Sciatic nerve (tissue), 2 donors: ENCODE results near the gene MRPS35. TPM values are rescaled to one million over a fixed set of nuclear protein-coding genes. Genes with fewer than 3 reads are reported as not detected.

Experiments used
- ATAC-seq: fragments of 200-7000 bp; cut with Tn5 transposase; one replicate; pipeline ENCODE4 v1.9.1; 2020; ENCODE audit warnings: mild to moderate bottlenecking, moderate library complexity
- DNase-seq: peaks from one replicate; pipeline ENCODE4 v3.0.0-alpha.2; 2020; ENCODE audit warnings: low spot score
- intact Hi-C: fragments of 100-400 bp; cut with DNase I; formaldehyde crosslinking; loops from one replicate; pipeline ENCODE4 v1.14.2; 2022
- total RNA-seq: library from RNA; stranded (reverse); fragmentation: NEBNext Ultra II Directional; extraction: Animal tissue kit (Norgen Biotek cat#: 25700); gene quantifications from one replicate; pipeline ENCODE4 v1.2.1, GENCODE V29; 2021
- donor health status: DM: no; HTN: no; CAD: no.
- donor health status: DM: no; HTN: no; CAD: no.

Gene MRPS35
- total RNA-seq, 1 donor from 2014 or later = 28.0 TPM

- intact Hi-C loops = no loop called here
- ATAC-seq (no peak), DNase-seq (no peak)
These were observed 52.1 kb downstream of the MRPS35 start for GRCh38 chr12:27762757-27763156.

- ATAC-seq (no peak), DNase-seq (no peak)
- intact Hi-C loops = no loop called here
These were observed 56.0 kb downstream of the MRPS35 start for GRCh38 chr12:27766587-27766986.

- DNase-seq = no peak
- intact Hi-C loops = no loop called here
- ATAC-seq = no peak
These were observed 58.6 kb downstream of the MRPS35 start for GRCh38 chr12:27769142-27769673.

GRCh38 chr12:27771481-27772327 lies 61.1 kb downstream of the MRPS35 start:
- no peak for ATAC-seq
- no peak for DNase-seq
- intact Hi-C loops = no loop called here

- no peak for DNase-seq
These were observed 61.9 kb downstream of the MRPS35 start for GRCh38 chr12:27772328-27773049.

GRCh38 chr12:27777141-27777540 lies 66.5 kb downstream of the MRPS35 start:
- DNase-seq = no peak
- intact Hi-C loops = no loop called here
- ATAC-seq = no peak

More at GRCh38 chr12:27772328-27773049, 61.9 kb downstream of the MRPS35 start:
- intact Hi-C loops = no loop called here
- ATAC-seq = no peak

GRCh38 chr12:27778206-27778605 lies 67.6 kb downstream of the MRPS35 start:
- DNase-seq = no peak
- no peak for ATAC-seq
- intact Hi-C loops = no loop called here

- DNase-seq (no peak), ATAC-seq (peak; percentile 12)
- intact Hi-C loops = no loop called here
These were observed 68.8 kb downstream of the MRPS35 start for GRCh38 chr12:27779416-27779919.

GRCh38 chr12:27779920-27780611 lies 69.4 kb downstream of the MRPS35 start, which contains the start of the genes KLHL42 and MANSC4:
Gene KLHL42, plus strand, starts transcription at chr12:27780233. Its CDS starts 98 bp downstream, at chr12:27780331.
Gene MANSC4, minus strand, starts transcription at chr12:27780236. Its CDS starts 8,960 bp downstream, at chr12:27771276.
- peak; percentile 82 for ATAC-seq
- peak; percentile 83 for DNase-seq
- intact Hi-C loops = no loop called here

- intact Hi-C loops = no loop called here
- DNase-seq (no peak), ATAC-seq (peak; percentile 43)
These were observed 70.2 kb downstream of the MRPS35 start for GRCh38 chr12:27780612-27781408.

GRCh38 chr12:27781680-27782079 lies 71.0 kb downstream of the MRPS35 start:
- peak; percentile 53 for ATAC-seq
- no peak for DNase-seq
- intact Hi-C loops = no loop called here

- ATAC-seq = no peak
- DNase-seq = no peak
- intact Hi-C loops = no loop called here
These were observed 71.8 kb downstream of the MRPS35 start for GRCh38 chr12:27782481-27782880.

GRCh38 chr12:27785882-27786570 lies 75.4 kb downstream of the MRPS35 start:
- ATAC-seq (no peak), DNase-seq (no peak)
- intact Hi-C loops = no loop called here

- DNase-seq (no peak), ATAC-seq (no peak)
- intact Hi-C loops = no loop called here
These were observed 76.9 kb downstream of the MRPS35 start for GRCh38 chr12:27787559-27787958.

GRCh38 chr12:27790179-27790578 lies 79.5 kb downstream of the MRPS35 start:
- DNase-seq (no peak), ATAC-seq (no peak)
- intact Hi-C loops = no loop called here

- intact Hi-C loops = no loop called here
- DNase-seq = no peak
- ATAC-seq = peak; percentile 81
These were observed 84.4 kb downstream of the MRPS35 start for GRCh38 chr12:27794818-27795584.

GRCh38 chr12:27796128-27796527 lies 85.5 kb downstream of the MRPS35 start:
- intact Hi-C loops = no loop called here
- DNase-seq (no peak), ATAC-seq (no peak)
